ENCODE data around the gene GALNT6. TPM values are rescaled to one million over a fixed set of nuclear protein-coding genes. Genes with fewer than 3 reads are reported as not detected.
A peak's percentile ranks its signal among the peaks of the same experiment; 100 is the strongest.

The GALNT6 gene
- total and polyA plus RNA-seq, 4 experiments from 2014 or later = 1.7 to 9.2 (median 3.6) TPM

DNA sequence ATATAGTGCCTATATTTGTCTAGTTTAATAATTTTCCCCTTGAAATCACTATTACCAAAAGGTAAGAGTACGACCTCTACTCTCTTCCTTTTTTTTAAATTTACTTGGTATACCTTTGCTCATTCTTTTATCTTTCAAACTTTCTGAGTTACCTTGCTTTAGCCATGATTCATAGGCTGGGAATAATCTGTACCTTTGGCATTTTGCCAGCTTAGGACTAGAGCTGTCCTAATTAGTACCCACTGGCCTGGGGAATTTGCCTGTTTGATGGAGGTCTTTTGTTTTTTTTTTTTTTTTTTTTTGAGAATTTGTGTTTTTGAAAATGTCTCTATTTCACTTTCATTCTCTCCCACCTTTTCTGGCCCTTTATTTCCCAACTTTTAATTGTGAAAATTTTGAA, 24.7 kb upstream of the GALNT6 start:
- H3K27me3 ChIP-seq (ENCODE audit: insufficient read depth, low read length) = no peaks in the 10 kb centered on the region
- Mint-ChIP-seq H3K4me3 (no peak overlapping the region), H3K4me1 (no peaks in the 10 kb centered on the region), H3K27me3 (no peaks in the 10 kb centered on the region), H3K9me3 (no peaks in the 10 kb centered on the region), H3K36me3 (no peaks in the 10 kb centered on the region), H3K27ac (no peak overlapping the region)
- ChIA-PET POLR2A (ENCODE audit: partially characterized antibody) (no interaction called here), CTCF (ENCODE audit: partially characterized antibody) (interaction anchor here (0.7 to 1.2 kb wide), 2 partner anchors 14 to 464 kb away, joined by 3 read pairs; no protein-coding TSS in a partner anchor)
- H3K4me3 ChIP-seq (ENCODE audit: low read length in 2 of 2) = no peak overlapping the region
- intact Hi-C loops (cut with micrococcal nuclease) = no loop called here
- no peaks in the 10 kb centered on the region for H3K4me1 ChIP-seq (ENCODE audit: insufficient read depth, low read length)
- H3K9me3 ChIP-seq (ENCODE audit: control insufficient read depth in 1 of 2, low read length in 2 of 2) = no peaks in the 10 kb centered on the region
- H3K36me3 ChIP-seq (ENCODE audit: insufficient read depth, low read length) = no peaks in the 10 kb centered on the region
- no peak overlapping the region for H3K27ac ChIP-seq (ENCODE audit: low read depth, low read length)
- DNase-seq = no peak

DNA sequence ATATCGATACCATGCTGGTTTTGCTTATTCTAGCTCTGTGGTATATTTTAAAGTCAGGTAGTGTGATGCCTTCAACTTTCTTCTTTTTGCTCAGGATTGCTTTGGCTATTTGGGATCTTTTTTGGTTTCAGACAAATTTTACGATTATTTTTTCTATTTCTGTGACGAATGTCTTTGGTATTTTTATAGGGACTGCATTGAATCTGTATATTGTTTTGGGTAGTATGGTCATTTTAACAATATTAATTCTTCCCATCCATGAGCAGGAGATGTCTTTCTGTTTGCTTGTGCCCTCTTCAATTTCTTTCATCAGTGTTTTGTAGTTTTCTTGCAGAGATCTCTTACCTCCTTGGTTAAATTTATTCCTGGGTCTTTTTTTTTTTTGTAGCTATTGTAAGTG, 22.6 kb upstream of the GALNT6 start:
- POLR2A ChIA-PET (ENCODE audit: partially characterized antibody) = no interaction called here
- intact Hi-C loops (cut with micrococcal nuclease) = no loop called here

DNA sequence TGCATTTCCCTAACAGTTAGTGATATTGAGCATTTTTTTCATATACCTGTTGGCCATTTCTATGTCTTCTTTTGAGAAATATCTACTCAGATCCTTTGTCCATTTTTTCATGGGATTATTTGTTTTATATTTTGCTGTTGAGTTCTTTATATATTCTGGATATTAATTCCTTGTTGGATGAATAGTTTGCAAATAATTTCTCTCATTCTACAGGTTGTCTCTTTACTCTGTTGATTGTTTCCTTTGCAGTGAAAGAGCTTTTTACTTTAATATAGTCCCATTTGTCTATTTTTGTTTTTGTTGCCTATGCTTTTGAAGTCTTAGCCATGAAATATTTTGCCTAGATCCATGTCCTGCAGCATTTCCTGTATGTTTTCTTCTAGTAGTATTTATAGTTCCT, 21.9 kb upstream of the GALNT6 start:
- no peaks in the 10 kb centered on the region for H3K27me3 Mint-ChIP-seq
- CTCF ChIA-PET (ENCODE audit: partially characterized antibody) = no interaction called here
- POLR2A ChIA-PET (ENCODE audit: partially characterized antibody) = no interaction called here
- Histone ChIP-seq H3K4me3 (ENCODE audit: low read length in 2 of 2) (no peak overlapping the region), H3K9me3 (ENCODE audit: control insufficient read depth in 1 of 2, low read length in 2 of 2) (no peaks in the 10 kb centered on the region), H3K36me3 (ENCODE audit: insufficient read depth, low read length) (no peaks in the 10 kb centered on the region), H3K27me3 (ENCODE audit: insufficient read depth, low read length) (no peaks in the 10 kb centered on the region), H3K27ac (ENCODE audit: low read depth, low read length) (no peak overlapping the region), H3K4me1 (ENCODE audit: insufficient read depth, low read length) (no peaks in the 10 kb centered on the region)
- no peaks in the 10 kb centered on the region for H3K36me3 Mint-ChIP-seq
- no peak overlapping the region for H3K4me3 Mint-ChIP-seq
- H3K9me3 Mint-ChIP-seq = no peaks in the 10 kb centered on the region
- DNase-seq = no peak
- no peaks in the 10 kb centered on the region for H3K4me1 Mint-ChIP-seq
- intact Hi-C loops (cut with micrococcal nuclease) = no loop called here
- no peak overlapping the region for H3K27ac Mint-ChIP-seq

More for the DNA sequence above, 22.6 kb upstream of the GALNT6 start:
- no peak overlapping the region for H3K27ac ChIP-seq (ENCODE audit: low read depth, low read length)
- CTCF ChIA-PET (ENCODE audit: partially characterized antibody) = no interaction called here
- no peaks in the 10 kb centered on the region for H3K27me3 ChIP-seq (ENCODE audit: insufficient read depth, low read length)
- H3K27ac Mint-ChIP-seq = no peak overlapping the region
- H3K9me3 Mint-ChIP-seq = no peaks in the 10 kb centered on the region
- no peaks in the 10 kb centered on the region for H3K9me3 ChIP-seq (ENCODE audit: control insufficient read depth in 1 of 2, low read length in 2 of 2)
- DNase-seq = no peak
- H3K36me3 Mint-ChIP-seq = no peaks in the 10 kb centered on the region
- no peak overlapping the region for H3K4me3 Mint-ChIP-seq
- no peaks in the 10 kb centered on the region for H3K36me3 ChIP-seq (ENCODE audit: insufficient read depth, low read length)
- H3K27me3 Mint-ChIP-seq = no peaks in the 10 kb centered on the region
- no peaks in the 10 kb centered on the region for H3K4me1 ChIP-seq (ENCODE audit: insufficient read depth, low read length)
- no peak overlapping the region for H3K4me3 ChIP-seq (ENCODE audit: low read length in 2 of 2)
- H3K4me1 Mint-ChIP-seq = no peaks in the 10 kb centered on the region

DNA sequence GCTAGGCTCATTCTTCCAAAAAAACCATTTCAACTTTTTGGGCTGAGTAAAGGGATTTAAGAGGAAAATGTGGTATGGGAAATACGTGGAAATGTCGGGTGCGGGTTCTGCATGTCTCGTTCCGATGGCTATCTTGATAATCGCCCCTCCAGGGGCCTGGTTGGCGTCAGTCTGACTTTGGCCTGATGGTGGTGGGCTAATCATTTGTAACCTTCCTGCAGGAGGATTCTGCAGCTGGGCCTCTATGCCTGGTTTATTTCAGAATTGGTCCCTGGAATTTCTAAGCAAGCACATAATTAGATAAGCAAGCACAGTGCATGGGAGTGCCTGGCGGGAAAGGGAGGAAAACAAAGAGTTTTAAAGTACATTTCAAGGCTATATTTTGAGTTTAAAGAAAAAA, 18.6 kb upstream of the GALNT6 start:
- ChIA-PET POLR2A (ENCODE audit: partially characterized antibody) (no interaction called here), CTCF (ENCODE audit: partially characterized antibody) (no interaction called here)
- Mint-ChIP-seq H3K36me3 (no peaks in the 10 kb centered on the region), H3K4me3 (no peak overlapping the region), H3K4me1 (no peaks in the 10 kb centered on the region), H3K27ac (no peak overlapping the region), H3K27me3 (no peaks in the 10 kb centered on the region), H3K9me3 (no peaks in the 10 kb centered on the region)
- intact Hi-C loops (cut with micrococcal nuclease) = no loop called here
- H3K36me3 ChIP-seq (ENCODE audit: insufficient read depth, low read length) = no peaks in the 10 kb centered on the region
- H3K9me3 ChIP-seq (ENCODE audit: control insufficient read depth in 1 of 2, low read length in 2 of 2) = no peaks in the 10 kb centered on the region
- H3K27me3 ChIP-seq (ENCODE audit: insufficient read depth, low read length) = no peaks in the 10 kb centered on the region
- no peak overlapping the region for H3K27ac ChIP-seq (ENCODE audit: low read depth, low read length)
- no peaks in the 10 kb centered on the region for H3K4me1 ChIP-seq (ENCODE audit: insufficient read depth, low read length)
- no peak for DNase-seq
- H3K4me3 ChIP-seq (ENCODE audit: low read length in 2 of 2) = no peak overlapping the region

DNA sequence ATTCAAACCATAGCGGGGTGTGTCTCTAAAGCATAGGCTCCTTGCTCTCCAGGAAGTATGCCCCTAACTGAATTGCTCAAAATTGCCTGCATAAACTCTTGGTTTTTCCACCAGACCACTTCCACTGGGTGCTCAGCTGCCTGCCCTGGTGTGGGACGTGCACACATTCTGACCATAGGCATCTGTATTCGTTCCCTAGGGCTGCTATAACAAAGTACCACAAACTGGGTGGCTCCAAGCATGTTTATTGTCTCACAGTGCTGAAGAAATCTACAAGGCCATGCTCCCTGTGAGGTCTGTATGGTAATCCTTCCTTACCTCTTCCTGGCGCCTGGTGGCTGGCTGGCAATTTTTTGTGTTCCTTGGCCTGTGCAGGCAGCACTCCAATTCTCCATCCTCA, 16.4 kb upstream of the GALNT6 start:
- intact Hi-C loops (cut with micrococcal nuclease) = no loop called here
- Mint-ChIP-seq H3K9me3 (no peaks in the 10 kb centered on the region), H3K4me1 (no peaks in the 10 kb centered on the region), H3K4me3 (no peak overlapping the region), H3K27ac (peak overlapping the region in 1 of 7 donors; percentile 23), H3K36me3 (no peaks in the 10 kb centered on the region), H3K27me3 (no peaks in the 10 kb centered on the region)
- POLR2A ChIA-PET (ENCODE audit: partially characterized antibody) = interaction anchor here (0.6 to 1.3 kb wide), 3 partner anchors 12 to 648 kb away, joined by 3 to 4 read pairs (median 3); no protein-coding TSS in a partner anchor
- CTCF ChIA-PET (ENCODE audit: partially characterized antibody) = no interaction called here
- Histone ChIP-seq H3K4me1 (ENCODE audit: insufficient read depth, low read length) (no peaks in the 10 kb centered on the region), H3K27ac (ENCODE audit: low read depth, low read length) (no peak overlapping the region), H3K36me3 (ENCODE audit: insufficient read depth, low read length) (no peaks in the 10 kb centered on the region), H3K27me3 (ENCODE audit: insufficient read depth, low read length) (no peaks in the 10 kb centered on the region), H3K9me3 (ENCODE audit: control insufficient read depth in 1 of 2, low read length in 2 of 2) (no peaks in the 10 kb centered on the region), H3K4me3 (ENCODE audit: low read length in 2 of 2) (no peak overlapping the region)
- no peak for DNase-seq

DNA sequence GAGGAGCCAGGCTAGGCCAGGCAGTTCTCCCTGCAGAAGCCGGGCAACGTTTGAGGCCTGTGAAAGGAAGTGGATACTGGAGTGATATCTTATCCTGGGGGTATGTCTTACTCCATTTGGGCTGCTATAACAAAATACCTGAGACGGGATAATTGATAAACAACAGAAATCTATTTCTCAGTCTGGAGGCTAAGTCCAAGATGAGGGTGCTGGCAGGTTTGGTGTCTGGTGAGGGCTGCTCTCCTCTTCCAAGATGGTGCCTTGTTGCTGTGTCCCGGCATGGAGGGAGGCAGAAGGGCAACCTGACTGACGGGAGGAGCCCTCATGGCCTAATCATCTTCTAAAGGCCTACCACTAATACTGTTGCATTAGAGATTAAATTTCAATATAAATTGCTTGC, 15.7 kb upstream of the GALNT6 start:
- Histone ChIP-seq H3K4me1 (ENCODE audit: insufficient read depth, low read length) (no peaks in the 10 kb centered on the region), H3K27ac (ENCODE audit: low read depth, low read length) (no peak overlapping the region), H3K9me3 (ENCODE audit: control insufficient read depth in 1 of 2, low read length in 2 of 2) (no peaks in the 10 kb centered on the region), H3K36me3 (ENCODE audit: insufficient read depth, low read length) (no peaks in the 10 kb centered on the region), H3K27me3 (ENCODE audit: insufficient read depth, low read length) (no peaks in the 10 kb centered on the region), H3K4me3 (ENCODE audit: low read length in 2 of 2) (no peak overlapping the region)
- no peaks in the 10 kb centered on the region for H3K4me1 Mint-ChIP-seq
- no peak overlapping the region for H3K4me3 Mint-ChIP-seq
- ChIA-PET CTCF (ENCODE audit: partially characterized antibody) (no interaction called here), POLR2A (ENCODE audit: partially characterized antibody) (no interaction called here)
- intact Hi-C loops (cut with micrococcal nuclease) = no loop called here
- no peak overlapping the region for H3K27ac Mint-ChIP-seq
- no peaks in the 10 kb centered on the region for H3K9me3 Mint-ChIP-seq
- H3K36me3 Mint-ChIP-seq = no peaks in the 10 kb centered on the region
- DNase-seq = no peak
- H3K27me3 Mint-ChIP-seq = no peaks in the 10 kb centered on the region

DNA sequence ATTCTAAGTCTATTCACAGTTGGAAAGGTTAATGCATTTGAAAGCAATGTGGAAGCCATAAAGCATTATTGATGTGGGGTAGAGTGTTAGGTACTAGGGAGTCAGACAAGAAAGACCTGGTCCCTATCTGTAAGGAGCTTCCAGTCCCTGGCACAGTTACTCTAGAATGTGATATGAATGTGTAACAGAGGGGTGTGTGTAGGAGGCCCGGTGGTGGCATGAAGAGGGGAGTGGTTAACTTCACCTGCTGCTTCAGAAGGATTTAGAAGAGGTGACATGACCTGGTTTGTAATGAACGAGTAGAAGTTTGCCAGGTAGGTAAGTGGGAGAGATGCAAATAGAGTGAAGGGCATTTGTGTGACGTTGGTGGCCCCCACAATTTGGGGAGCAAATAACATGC, 15.1 kb upstream of the GALNT6 start:
- H3K4me3 ChIP-seq (ENCODE audit: low read length in 2 of 2) = no peak overlapping the region
- Mint-ChIP-seq H3K27me3 (no peaks in the 10 kb centered on the region), H3K9me3 (no peaks in the 10 kb centered on the region), H3K4me1 (no peaks in the 10 kb centered on the region), H3K36me3 (no peaks in the 10 kb centered on the region), H3K27ac (peak overlapping the region in 1 of 7 donors; percentile 36), H3K4me3 (no peak overlapping the region)
- ChIA-PET CTCF (ENCODE audit: partially characterized antibody) (no interaction called here), POLR2A (ENCODE audit: partially characterized antibody) (no interaction called here)
- no peaks in the 10 kb centered on the region for H3K27me3 ChIP-seq (ENCODE audit: insufficient read depth, low read length)
- no peak overlapping the region for H3K27ac ChIP-seq (ENCODE audit: low read depth, low read length)
- intact Hi-C loops (cut with micrococcal nuclease) = no loop called here
- no peaks in the 10 kb centered on the region for H3K36me3 ChIP-seq (ENCODE audit: insufficient read depth, low read length)
- DNase-seq = no peak
- no peaks in the 10 kb centered on the region for H3K9me3 ChIP-seq (ENCODE audit: control insufficient read depth in 1 of 2, low read length in 2 of 2)
- no peaks in the 10 kb centered on the region for H3K4me1 ChIP-seq (ENCODE audit: insufficient read depth, low read length)

DNA sequence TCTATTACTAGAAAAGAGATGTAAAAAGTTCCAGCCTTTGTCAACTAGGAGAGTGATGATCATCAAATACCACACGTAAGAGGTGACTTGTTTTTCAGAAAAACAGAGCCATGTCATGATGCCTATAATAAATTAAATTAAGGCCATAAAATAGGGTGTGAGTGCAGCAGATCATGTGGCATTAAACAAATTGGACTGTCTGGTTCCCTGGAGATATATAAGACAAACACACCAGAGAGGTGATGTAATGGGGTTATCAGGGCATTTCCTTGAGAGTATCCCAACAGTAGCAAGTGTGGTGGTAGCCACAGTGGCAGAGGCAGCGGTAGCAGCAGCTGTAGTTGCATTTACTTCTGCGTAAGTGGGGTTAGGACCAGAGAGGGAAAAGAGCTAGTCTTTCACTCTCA, 14.6 kb upstream of the GALNT6 start:
- Mint-ChIP-seq H3K27me3 (no peaks in the 10 kb centered on the region), H3K9me3 (no peaks in the 10 kb centered on the region), H3K4me1 (no peaks in the 10 kb centered on the region), H3K4me3 (no peak overlapping the region), H3K27ac (no peak overlapping the region), H3K36me3 (no peaks in the 10 kb centered on the region)
- no peak for DNase-seq
- intact Hi-C loops (cut with micrococcal nuclease) = no loop called here
- H3K27ac ChIP-seq (ENCODE audit: low read depth, low read length) = no peak overlapping the region
- no peak overlapping the region for H3K4me3 ChIP-seq (ENCODE audit: low read length in 2 of 2)
- H3K36me3 ChIP-seq (ENCODE audit: insufficient read depth, low read length) = no peaks in the 10 kb centered on the region
- H3K9me3 ChIP-seq (ENCODE audit: control insufficient read depth in 1 of 2, low read length in 2 of 2) = no peaks in the 10 kb centered on the region
- H3K4me1 ChIP-seq (ENCODE audit: insufficient read depth, low read length) = no peaks in the 10 kb centered on the region
- ChIA-PET CTCF (ENCODE audit: partially characterized antibody) (no interaction called here), POLR2A (ENCODE audit: partially characterized antibody) (no interaction called here)
- H3K27me3 ChIP-seq (ENCODE audit: insufficient read depth, low read length) = no peaks in the 10 kb centered on the region
